Glutamatergic neuron (in vitro differentiated cells): Measurements from ENCODE around the gene PDRG1. TPM values are rescaled to one million over a fixed set of nuclear protein-coding genes. Genes with fewer than 3 reads are reported as not detected.

Experiments
- DNase-seq: peaks from one replicate; pipeline ENCODE4 v3.0.0; 2022
- H3K27ac Mint-ChIP-seq: one replicate; pipeline ENCODE4 v1.8.0; 2020; ENCODE audit warnings: mild to moderate bottlenecking, mixed read lengths, inconsistent platforms; ENCODE audit not compliant: unreplicated experiment
- H3K27me3 Mint-ChIP-seq: one replicate; pipeline ENCODE4 v1.8.0; 2020; ENCODE audit warnings: mild to moderate bottlenecking, moderate library complexity, mixed read lengths, inconsistent platforms; ENCODE audit not compliant: unreplicated experiment
- H3K36me3 Mint-ChIP-seq: one replicate; pipeline ENCODE4 v1.8.0; 2020; ENCODE audit warnings: mild to moderate bottlenecking, mixed read lengths, inconsistent platforms; ENCODE audit not compliant: unreplicated experiment
- H3K4me1 Mint-ChIP-seq: one replicate; pipeline ENCODE4 v1.8.0; 2020; ENCODE audit warnings: mild to moderate bottlenecking, low read depth, mixed read lengths, inconsistent platforms; ENCODE audit not compliant: unreplicated experiment
- H3K4me3 Mint-ChIP-seq: one replicate; pipeline ENCODE4 v1.8.0; 2020; ENCODE audit warnings: mild to moderate bottlenecking, mixed read lengths, inconsistent platforms; ENCODE audit not compliant: unreplicated experiment
- H3K9me3 Mint-ChIP-seq: one replicate; pipeline ENCODE4 v1.8.0; 2020; ENCODE audit warnings: mild to moderate bottlenecking, moderate library complexity, mixed read lengths, inconsistent platforms; ENCODE audit not compliant: unreplicated experiment
- total RNA-seq: library from RNA; stranded (reverse); fragmentation: NEBNext Ultra II Directional; extraction: Animal tissue kit (Norgen Biotek cat#: 25700); gene quantifications from one replicate; pipeline ENCODE4 v1.2.1, GENCODE V29; 2021; ENCODE audit not compliant: unreplicated experiment
- TF ChIP-seq, protein P1 (sequence below): fragments of 200-600 bp; sonication (generic); IDR thresholded peaks from one replicate; pipeline ENCODE4 v1.5.0; 2021; ENCODE audit not compliant: partially characterized antibody, unreplicated experiment

Gene PDRG1
- total RNA-seq, 1 donor from 2014 or later = 69.5 TPM

DNA sequence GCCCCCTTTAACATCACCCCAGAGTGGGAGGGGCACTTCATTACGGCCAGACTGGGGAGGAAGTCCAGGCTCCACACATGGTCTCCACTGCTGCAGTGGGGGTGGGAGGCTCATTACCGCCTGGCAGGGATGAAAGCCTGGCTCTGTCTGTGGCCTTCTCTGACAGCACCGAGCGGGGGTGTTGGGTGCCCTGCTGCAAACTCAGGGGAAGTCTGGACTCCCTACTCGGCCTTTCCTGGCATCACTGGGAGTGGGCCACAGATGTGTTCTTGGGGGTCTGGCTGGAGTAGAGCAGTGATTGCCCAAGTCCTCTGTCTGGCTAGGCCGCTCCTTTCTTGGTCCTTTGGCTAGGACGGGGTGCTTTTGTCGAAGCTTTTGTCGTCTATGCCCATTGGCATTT lies 54.3 kb downstream of the PDRG1 start:
- no peak overlapping the region for H3K4me3 Mint-ChIP-seq
- H3K27me3 Mint-ChIP-seq = peaks cover 4% of the 10 kb centered on the region
- TF ChIP-seq, protein P1, sequence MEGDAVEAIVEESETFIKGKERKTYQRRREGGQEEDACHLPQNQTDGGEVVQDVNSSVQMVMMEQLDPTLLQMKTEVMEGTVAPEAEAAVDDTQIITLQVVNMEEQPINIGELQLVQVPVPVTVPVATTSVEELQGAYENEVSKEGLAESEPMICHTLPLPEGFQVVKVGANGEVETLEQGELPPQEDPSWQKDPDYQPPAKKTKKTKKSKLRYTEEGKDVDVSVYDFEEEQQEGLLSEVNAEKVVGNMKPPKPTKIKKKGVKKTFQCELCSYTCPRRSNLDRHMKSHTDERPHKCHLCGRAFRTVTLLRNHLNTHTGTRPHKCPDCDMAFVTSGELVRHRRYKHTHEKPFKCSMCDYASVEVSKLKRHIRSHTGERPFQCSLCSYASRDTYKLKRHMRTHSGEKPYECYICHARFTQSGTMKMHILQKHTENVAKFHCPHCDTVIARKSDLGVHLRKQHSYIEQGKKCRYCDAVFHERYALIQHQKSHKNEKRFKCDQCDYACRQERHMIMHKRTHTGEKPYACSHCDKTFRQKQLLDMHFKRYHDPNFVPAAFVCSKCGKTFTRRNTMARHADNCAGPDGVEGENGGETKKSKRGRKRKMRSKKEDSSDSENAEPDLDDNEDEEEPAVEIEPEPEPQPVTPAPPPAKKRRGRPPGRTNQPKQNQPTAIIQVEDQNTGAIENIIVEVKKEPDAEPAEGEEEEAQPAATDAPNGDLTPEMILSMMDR = no peak
- peaks cover 4% of the 10 kb centered on the region for H3K9me3 Mint-ChIP-seq
- H3K27ac Mint-ChIP-seq = no peak overlapping the region
- DNase-seq = no peak
- H3K36me3 Mint-ChIP-seq = no peaks in the 10 kb centered on the region
- H3K4me1 Mint-ChIP-seq = no peaks in the 10 kb centered on the region

GRCh38 chr20:31896049-31896448 lies 55.8 kb downstream of the PDRG1 start:
- TF ChIP-seq, protein P1 = no peak
- DNase-seq = no peak
- Mint-ChIP-seq H3K9me3 (peaks cover 4% of the 10 kb centered on the region), H3K27me3 (peaks cover 4% of the 10 kb centered on the region), H3K27ac (no peak overlapping the region), H3K36me3 (no peaks in the 10 kb centered on the region), H3K4me1 (no peaks in the 10 kb centered on the region), H3K4me3 (no peak overlapping the region)

DNA sequence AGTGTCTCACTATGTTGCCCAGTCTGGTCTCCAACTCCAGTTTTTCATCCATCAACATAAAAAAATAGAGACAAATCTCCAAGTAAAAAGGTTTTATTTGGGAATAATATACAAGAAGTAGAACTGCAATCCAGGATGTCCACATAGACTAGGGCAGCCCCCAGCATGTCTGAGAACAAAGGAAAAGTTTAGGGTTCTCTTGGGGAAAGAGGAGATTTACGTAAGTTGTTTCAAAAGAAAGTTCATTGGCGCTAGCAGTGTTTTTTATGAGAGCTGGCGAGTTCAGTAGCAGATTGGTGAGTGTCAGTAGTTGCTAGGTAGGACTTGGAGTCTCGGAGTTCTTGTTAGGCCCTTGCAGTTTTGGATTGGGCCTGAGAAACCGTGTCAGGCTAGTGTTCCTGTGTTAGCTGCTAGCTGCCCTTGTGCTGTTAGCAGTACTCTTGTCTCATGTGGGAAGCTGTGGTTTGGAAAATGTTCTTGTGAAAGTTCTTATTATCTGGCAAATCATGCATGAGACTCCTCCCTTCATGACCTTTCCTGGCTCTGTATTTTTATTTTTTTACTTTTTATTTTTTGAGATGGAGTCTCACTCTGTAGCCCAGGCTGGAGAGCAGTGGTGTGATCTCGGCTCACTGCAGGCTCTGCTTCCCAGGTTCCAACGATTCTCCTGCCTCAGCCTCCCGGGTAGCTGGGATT lies 56.7 kb downstream of the PDRG1 start:
- no peak overlapping the region for H3K4me3 Mint-ChIP-seq
- H3K4me1 Mint-ChIP-seq = no peaks in the 10 kb centered on the region
- H3K27me3 Mint-ChIP-seq = peaks cover 2% of the 10 kb centered on the region
- no peak for DNase-seq
- peaks cover 4% of the 10 kb centered on the region for H3K9me3 Mint-ChIP-seq
- no peak overlapping the region for H3K27ac Mint-ChIP-seq
- no peaks in the 10 kb centered on the region for H3K36me3 Mint-ChIP-seq
- TF ChIP-seq, protein P1 = no peak

Other genes with a start within 250 kb of the PDRG1 start
- 136 TPM for gene BCL2L1, start 229.2 kb downstream of the PDRG1 start, total RNA-seq
- gene TPX2, start 212.8 kb downstream of the PDRG1 start, total RNA-seq = 44.7 TPM
- gene MYLK2, start 132.7 kb downstream of the PDRG1 start, total RNA-seq = 0.69 TPM
- not detected for gene FOXS1, start 106.4 kb downstream of the PDRG1 start, total RNA-seq
- 19.3 TPM for gene DUSP15, start 81.5 kb downstream of the PDRG1 start, total RNA-seq
- 1.5 TPM for gene TTLL9, start 81.4 kb downstream of the PDRG1 start, total RNA-seq
- gene XKR7, start 16.1 kb upstream of the PDRG1 start, total RNA-seq = 284 TPM
- gene CCM2L, start 58.4 kb upstream of the PDRG1 start, total RNA-seq = 6.3 TPM
- gene HCK, start 100.2 kb upstream of the PDRG1 start, total RNA-seq = 0.78 TPM
- 106 TPM for gene TM9SF4, start 157.7 kb upstream of the PDRG1 start, total RNA-seq